ENCODE data around the gene TNFRSF4. TPM values are rescaled to one million over a fixed set of nuclear protein-coding genes. Genes with fewer than 3 reads are reported as not detected.
A peak's percentile ranks its signal among the peaks of the same experiment; 100 is the strongest.

TNFRSF4 gene
- total RNA-seq, 8 experiments from 2014 or later = 0.18 to 1.00 (median 0.25) TPM; not detected in 2

- Histone ChIP-seq H3K27ac (no peak overlapping the region), H3K4me3 (no peak overlapping the region), H3K4me1 (replicated peaks in 1 of 2) (no peaks in the 10 kb centered on the region)
- 85 to 100% (median 92%) methylated on average over 2 to 17 of the region's 52 CpGs; no CpG with 5 or more reads in 4 of the 10 experiments for WGBS, 10 experiments
- ATAC-seq (replicated peaks in 6 of 8) = peak in 5 of 8 experiments; percentile 4 to 42 (median 11)
- in situ Hi-C loops (cut with MboI; ENCODE audit: low pct_unique_long_range_greater_than_20kb in 2 of 9, low sequenced_read_pairs in 9 of 9, unreplicated experiment in 9 of 9) = no loop called here
Observed at GRCh38 chr1:1217621-1218523, 3.9 kb upstream of the TNFRSF4 start.

GRCh38 chr1:1216770-1217620 is 3.0 kb upstream of the TNFRSF4 start:
- in situ Hi-C loops (cut with MboI; ENCODE audit: low pct_unique_long_range_greater_than_20kb in 2 of 9, low sequenced_read_pairs in 9 of 9, unreplicated experiment in 9 of 9) = no loop called here
- ATAC-seq (replicated peaks in 6 of 8) = no peak
- Histone ChIP-seq H3K4me1 (replicated peaks in 1 of 2) (peaks cover 0 to 2% of the 10 kb centered on the region in 2 donors), H3K27ac (no peak overlapping the region), H3K4me3 (no peak overlapping the region)
- 37 to 97% (median 93%) methylated on average over 2 to 66 of the region's 74 CpGs; no CpG with 5 or more reads in 1 of the 10 experiments for WGBS, 10 experiments

GRCh38 chr1:1215881-1216605 is 2.1 kb upstream of the TNFRSF4 start:
- no peak for ATAC-seq (replicated peaks in 6 of 8)
- Histone ChIP-seq H3K4me1 (replicated peaks in 1 of 2) (peaks cover 0 to 5% of the 10 kb centered on the region in 2 donors), H3K4me3 (no peak overlapping the region), H3K27ac (no peak overlapping the region)
- in situ Hi-C loops (cut with MboI; ENCODE audit: low pct_unique_long_range_greater_than_20kb in 2 of 9, low sequenced_read_pairs in 9 of 9, unreplicated experiment in 9 of 9) = no loop called here
- WGBS, 10 experiments = 87 to 100% (median 97%) methylated on average over 2 to 6 of the region's 21 CpGs; no CpG with 5 or more reads in 5 of the 10 experiments

GRCh38 chr1:1215080-1215676 is 1.2 kb upstream of the TNFRSF4 start:
- Histone ChIP-seq H3K4me3 (no peak overlapping the region), H3K4me1 (replicated peaks in 1 of 2) (peaks cover 0 to 5% of the 10 kb centered on the region in 2 donors), H3K27ac (no peak overlapping the region)
- 65 to 100% (median 66%) methylated on average over 2 to 5 of the region's 11 CpGs; no CpG with 5 or more reads in 7 of the 10 experiments for WGBS, 10 experiments
- in situ Hi-C loops (cut with MboI; ENCODE audit: low pct_unique_long_range_greater_than_20kb in 2 of 9, low sequenced_read_pairs in 9 of 9, unreplicated experiment in 9 of 9) = no loop called here
- no peak for ATAC-seq (replicated peaks in 6 of 8)

- in situ Hi-C loops (cut with MboI; ENCODE audit: low pct_unique_long_range_greater_than_20kb in 2 of 9, low sequenced_read_pairs in 9 of 9, unreplicated experiment in 9 of 9) = no loop called here
- H3K4me3 ChIP-seq = no peak overlapping the region
- ATAC-seq (replicated peaks in 6 of 8) = peak in 1 of 8 experiments; percentile 7
- H3K27ac ChIP-seq = no peak overlapping the region
- H3K4me1 ChIP-seq (replicated peaks in 1 of 2) = peaks cover 9 to 16% of the 10 kb centered on the region in 2 donors
- WGBS, 10 experiments = 88% methylated on average over 15 of the region's 24 CpGs; no CpG with 5 or more reads in 9 of the 10 experiments
Observed at GRCh38 chr1:1212780-1213344, 1.1 kb downstream of the TNFRSF4 start.

GRCh38 chr1:1211541-1212441 is 2.2 kb downstream of the TNFRSF4 start:
- no peak for ATAC-seq (replicated peaks in 6 of 8)
- 67 to 88% (median 80%) methylated on average over 1 to 5 of the region's 28 CpGs; no CpG with 5 or more reads in 7 of the 10 experiments for WGBS, 10 experiments
- in situ Hi-C loops (cut with MboI; ENCODE audit: low pct_unique_long_range_greater_than_20kb in 2 of 9, low sequenced_read_pairs in 9 of 9, unreplicated experiment in 9 of 9) = no loop called here
- H3K27ac ChIP-seq = no peak overlapping the region
- peaks cover 9 to 24% of the 10 kb centered on the region in 2 donors for H3K4me1 ChIP-seq (replicated peaks in 1 of 2)
- H3K4me3 ChIP-seq = no peak overlapping the region

- Histone ChIP-seq H3K27ac (no peak overlapping the region), H3K4me3 (no peak overlapping the region), H3K4me1 (replicated peaks in 1 of 2) (peaks cover 11 to 32% of the 10 kb centered on the region in 2 donors)
- in situ Hi-C loops (cut with MboI; ENCODE audit: low pct_unique_long_range_greater_than_20kb in 2 of 9, low sequenced_read_pairs in 9 of 9, unreplicated experiment in 9 of 9) = no loop called here
- ATAC-seq (replicated peaks in 6 of 8) = no peak
- WGBS, 10 experiments = 63 to 100% (median 100%) methylated on average over 1 to 10 of the region's 31 CpGs; no CpG with 5 or more reads in 5 of the 10 experiments
Observed at GRCh38 chr1:1210726-1211540, 3.0 kb downstream of the TNFRSF4 start.

GRCh38 chr1:1208713-1209433 is 5.1 kb downstream of the TNFRSF4 start:
- no peak for ATAC-seq (replicated peaks in 6 of 8)
- Histone ChIP-seq H3K4me3 (no peak overlapping the region), H3K4me1 (replicated peaks in 1 of 2) (peaks cover 11 to 32% of the 10 kb centered on the region in 2 donors), H3K27ac (peak overlapping the region in 1 of 2 donors; percentile 70)
- in situ Hi-C loops (cut with MboI; ENCODE audit: low pct_unique_long_range_greater_than_20kb in 2 of 9, low sequenced_read_pairs in 9 of 9, unreplicated experiment in 9 of 9) = no loop called here
- WGBS, 10 experiments = 40 to 100% (median 85%) methylated on average over 1 to 10 of the region's 38 CpGs; no CpG with 5 or more reads in 5 of the 10 experiments

GRCh38 chr1:1207571-1207892 is 6.4 kb downstream of the TNFRSF4 start:
- in situ Hi-C loops (cut with MboI; ENCODE audit: low pct_unique_long_range_greater_than_20kb in 2 of 9, low sequenced_read_pairs in 9 of 9, unreplicated experiment in 9 of 9) = no loop called here
- Histone ChIP-seq H3K4me1 (replicated peaks in 1 of 2) (peaks cover 11 to 32% of the 10 kb centered on the region in 2 donors), H3K27ac (peak overlapping the region; percentile 49 to 60), H3K4me3 (no peak overlapping the region)
- no peak for ATAC-seq (replicated peaks in 6 of 8)
- WGBS, 10 experiments = 33 to 80% (median 40%) methylated on average over 1 to 3 of the region's 11 CpGs; no CpG with 5 or more reads in 7 of the 10 experiments

GRCh38 chr1:1206966-1207531 is 6.9 kb downstream of the TNFRSF4 start:
- 33 to 100% (median 82%) methylated on average over 1 to 8 of the region's 19 CpGs; no CpG with 5 or more reads in 5 of the 10 experiments for WGBS, 10 experiments
- ATAC-seq (replicated peaks in 6 of 8) = no peak
- Histone ChIP-seq H3K4me3 (no peak overlapping the region), H3K4me1 (replicated peaks in 1 of 2) (peaks cover 11 to 31% of the 10 kb centered on the region in 2 donors), H3K27ac (no peak overlapping the region)
- in situ Hi-C loops (cut with MboI; ENCODE audit: low pct_unique_long_range_greater_than_20kb in 2 of 9, low sequenced_read_pairs in 9 of 9, unreplicated experiment in 9 of 9) = no loop called here
